A549 treated with AZD9567 at 1 μM for 4 hours (cell line): ENCODE data around the gene CWF19L1. TPM values are rescaled to one million over a fixed set of nuclear protein-coding genes. Genes with fewer than 3 reads are reported as not detected.

Experiments
- total RNA-seq: library from RNA; stranded (reverse); fragments of 200-300 nt; extraction: Qiagen RNA extraction; gene quantifications from 5 replicates; pipeline ENCODE4 v1.2.3, GENCODE V29; 2022; ENCODE audit not compliant: insufficient read depth

CWF19L1 gene
- total RNA-seq, result 19.3 to 21.1 TPM (median 20.0 TPM) in 5 replicates

GRCh38 chr10:100267239-100268104 lies at the start of gene CWF19L1:
TSS of gene CWF19L1 (minus strand) at chr10:100267638. CDS start at chr10:100267593, 45 bp downstream.

GRCh38 chr10:100286051-100287033 lies 18.9 kb upstream of the CWF19L1 start, which contains the start of gene BLOC1S2:
TSS of gene BLOC1S2 (minus strand) at chr10:100286680. CDS start at chr10:100286659, 21 bp downstream.

GRCh38 chr10:100185364-100186252 lies 81.8 kb downstream of the CWF19L1 start, which contains the start of gene ERLIN1:
TSS of gene ERLIN1 (minus strand) at chr10:100186029. CDS start at chr10:100185626, 403 bp downstream.

Other genes with a start within 250 kb of the CWF19L1 start
- gene CPN1, start 185.8 kb downstream of the CWF19L1 start, total RNA-seq, result 0.12 to 0.31 TPM (median 0.27 TPM) in 4 of 5 replicates, not detected in the other
- 45.9 to 62.8 TPM (median 53.7 TPM) in 5 replicates for gene ERLIN1, start 81.6 kb downstream of the CWF19L1 start, total RNA-seq
- 19.8 to 34.2 TPM (median 23.7 TPM) in 5 replicates for gene CHUK, start 38.0 kb downstream of the CWF19L1 start, total RNA-seq
- 96.0 to 106 TPM (median 101 TPM) in 5 replicates for gene BLOC1S2, start 19.0 kb upstream of the CWF19L1 start, total RNA-seq
- gene PKD2L1, start 62.6 kb upstream of the CWF19L1 start, total RNA-seq, result 0.03 to 0.59 TPM (median 0.05 TPM) in 4 of 5 replicates, not detected in the other
- 140 to 192 TPM (median 164 TPM) in 5 replicates for gene SCD, start 79.6 kb upstream of the CWF19L1 start, total RNA-seq
- not detected in 5 replicates for gene WNT8B, start 195.4 kb upstream of the CWF19L1 start, total RNA-seq